Spleen (tissue), 7 donors: ENCODE results near the gene SDSL.
A peak's percentile ranks its signal among the peaks of the same experiment; 100 is the strongest.

Experiments used
- POLR2A ChIP-seq, 3 donors: fragments of 450-650 bp; IDR thresholded peaks; one replicate each; pipeline ENCODE4 v1.5.1; 2017; ENCODE audit warnings: antibody characterized with exemption in 3 of 3, mild to moderate bottlenecking in 1 of 3
- POLR2AphosphoS5 ChIP-seq, 3 donors: sonication (generic); formaldehyde crosslinking; IDR thresholded peaks; one replicate each; pipeline ENCODE4 v1.5.1; 2017; ENCODE audit warnings: antibody characterized with exemption in 3 of 3
- TF ChIP-seq, protein P1 (sequence below), 11 experiments: fragments of 200-600 bp in 7 of 11; fragments of 450-650 bp in 4 of 11; sonication (generic) in 4 of 11; IDR thresholded peaks in 8 of 11; conservative IDR thresholded peaks in 3 of 11; 1 replicate in 7 of 11; 2 replicates in 4 of 11; pipeline versions ENCODE4 v1.4.0 to v1.8.0; 2016 to 2021; ENCODE audit warnings: antibody characterized with exemption in 11 of 11, inconsistent platforms in 4 of 11, mild to moderate bottlenecking in 1 of 11
- donor health status: DM: no; HTN: no; CAD: no; lungs with moderate emphysema.
- donor health status: DM: no; HTN: no; CAD: no.
- donor health status: DM: no; HTN: no; CAD: no.

- no peak for TF ChIP-seq POLR2A (IDR thresholded peaks at IDR 0.05)
- TF ChIP-seq, protein P1, sequence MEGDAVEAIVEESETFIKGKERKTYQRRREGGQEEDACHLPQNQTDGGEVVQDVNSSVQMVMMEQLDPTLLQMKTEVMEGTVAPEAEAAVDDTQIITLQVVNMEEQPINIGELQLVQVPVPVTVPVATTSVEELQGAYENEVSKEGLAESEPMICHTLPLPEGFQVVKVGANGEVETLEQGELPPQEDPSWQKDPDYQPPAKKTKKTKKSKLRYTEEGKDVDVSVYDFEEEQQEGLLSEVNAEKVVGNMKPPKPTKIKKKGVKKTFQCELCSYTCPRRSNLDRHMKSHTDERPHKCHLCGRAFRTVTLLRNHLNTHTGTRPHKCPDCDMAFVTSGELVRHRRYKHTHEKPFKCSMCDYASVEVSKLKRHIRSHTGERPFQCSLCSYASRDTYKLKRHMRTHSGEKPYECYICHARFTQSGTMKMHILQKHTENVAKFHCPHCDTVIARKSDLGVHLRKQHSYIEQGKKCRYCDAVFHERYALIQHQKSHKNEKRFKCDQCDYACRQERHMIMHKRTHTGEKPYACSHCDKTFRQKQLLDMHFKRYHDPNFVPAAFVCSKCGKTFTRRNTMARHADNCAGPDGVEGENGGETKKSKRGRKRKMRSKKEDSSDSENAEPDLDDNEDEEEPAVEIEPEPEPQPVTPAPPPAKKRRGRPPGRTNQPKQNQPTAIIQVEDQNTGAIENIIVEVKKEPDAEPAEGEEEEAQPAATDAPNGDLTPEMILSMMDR (IDR thresholded peaks at IDR 0.05 in 8 of 11, conservative IDR thresholded peaks at IDR 0.05 in 3 of 11) = no peak
- TF ChIP-seq POLR2AphosphoS5 (IDR thresholded peaks at IDR 0.05) = peak in 1 of 3 donors; percentile 54
Measured at GRCh38 chr12:113418213-113418879, 3.8 kb upstream of the SDSL start.
